Stimulated activated CD4-positive, alpha-beta T cell treated with anti-CD3 and anti-CD28 coated beads, Interleukin-12 subunit alpha, Interleukin-12 subunit beta, amount 100 ng/mL, for 24 hours (primary cell): ENCODE measurements around the gene TMEM121.

Experiments
- DNase-seq, 2 experiments: peaks; one replicate each; pipeline ENCODE4 v3.0.0-alpha.2; 2020; ENCODE audit warnings: low read depth in 2 of 2

The TMEM121 gene

GRCh38 chr14:105498430-105499255 is 27.7 kb upstream of the TMEM121 start:
- DNase-seq: no peak

DNA sequence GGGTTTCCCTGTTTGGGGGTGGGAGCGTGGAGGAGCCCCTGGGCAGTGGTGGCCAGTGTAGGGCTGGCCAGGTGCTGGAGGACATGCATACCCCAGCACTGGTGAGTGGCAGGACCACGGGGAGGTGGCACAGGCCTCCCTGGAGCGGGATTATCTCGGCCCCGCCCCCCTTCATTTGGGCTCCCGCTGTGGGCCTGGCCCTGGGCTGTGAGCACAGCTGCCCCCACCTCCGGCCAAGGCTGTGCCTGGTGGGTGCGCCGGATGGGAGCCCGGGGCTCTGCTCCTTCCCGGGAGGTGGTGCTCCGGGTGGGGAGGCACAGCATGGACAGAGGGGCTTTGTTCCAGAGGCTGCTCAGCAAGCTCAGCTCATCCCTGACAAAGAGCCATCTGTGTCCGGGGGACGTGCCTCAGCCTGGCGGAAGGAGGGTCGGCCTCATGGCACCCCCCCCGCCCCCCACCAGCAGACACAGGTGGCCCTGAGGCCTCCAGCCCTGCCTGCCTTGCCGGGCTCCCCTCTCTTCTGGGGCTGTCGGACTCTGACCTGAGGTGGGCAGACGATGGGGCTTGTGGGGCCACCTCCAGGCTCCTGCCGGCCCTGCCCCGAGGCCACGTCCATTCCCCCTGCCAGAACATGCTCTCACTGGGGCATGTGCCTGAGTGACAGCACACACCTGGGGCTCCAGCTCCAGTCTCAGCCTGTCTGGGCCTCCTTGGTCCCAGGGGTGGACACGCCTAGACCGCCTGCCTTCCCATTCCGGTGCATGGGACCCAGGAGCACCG is 26.9 kb upstream of the TMEM121 start:
- no peak for DNase-seq

DNA sequence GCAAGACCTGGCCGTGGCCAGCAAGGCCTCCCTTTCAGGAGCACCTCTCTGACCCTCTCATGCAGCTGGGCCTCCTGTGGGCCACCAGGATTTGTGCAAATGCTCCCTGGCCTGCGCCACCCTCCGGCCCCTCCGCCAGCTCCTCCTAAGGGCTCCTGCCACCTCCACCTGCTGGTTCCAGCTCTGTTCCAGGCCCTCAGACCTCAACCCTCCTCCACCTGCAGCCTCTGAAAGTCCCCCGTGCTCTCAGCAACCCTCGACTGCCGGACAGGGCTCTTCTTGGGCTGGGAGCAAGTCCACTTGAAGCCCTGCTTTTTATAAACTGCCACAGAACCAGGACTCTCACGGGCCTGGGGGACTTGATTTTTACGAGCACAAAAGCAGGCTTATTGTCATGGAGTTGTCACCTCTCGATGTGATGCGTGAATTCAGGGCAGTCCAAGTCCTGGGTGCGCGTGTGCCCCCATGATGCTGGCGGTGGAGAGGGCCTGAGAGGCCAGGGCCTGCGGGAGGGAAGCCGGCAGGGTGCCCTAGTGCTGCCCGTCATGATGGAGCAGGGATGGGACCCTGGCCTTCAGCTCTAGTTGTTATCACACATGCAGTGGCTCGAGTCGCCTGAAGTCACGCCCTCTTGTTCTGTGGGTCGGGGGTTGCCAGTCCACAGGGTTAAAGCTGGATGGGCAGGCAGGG is 26.2 kb upstream of the TMEM121 start:
- DNase-seq: no peak

- DNase-seq: no peak
Observed at GRCh38 chr14:105500726-105501101, 25.7 kb upstream of the TMEM121 start.

GRCh38 chr14:105501504-105502291 is 24.7 kb upstream of the TMEM121 start:
- DNase-seq: no peak

DNA sequence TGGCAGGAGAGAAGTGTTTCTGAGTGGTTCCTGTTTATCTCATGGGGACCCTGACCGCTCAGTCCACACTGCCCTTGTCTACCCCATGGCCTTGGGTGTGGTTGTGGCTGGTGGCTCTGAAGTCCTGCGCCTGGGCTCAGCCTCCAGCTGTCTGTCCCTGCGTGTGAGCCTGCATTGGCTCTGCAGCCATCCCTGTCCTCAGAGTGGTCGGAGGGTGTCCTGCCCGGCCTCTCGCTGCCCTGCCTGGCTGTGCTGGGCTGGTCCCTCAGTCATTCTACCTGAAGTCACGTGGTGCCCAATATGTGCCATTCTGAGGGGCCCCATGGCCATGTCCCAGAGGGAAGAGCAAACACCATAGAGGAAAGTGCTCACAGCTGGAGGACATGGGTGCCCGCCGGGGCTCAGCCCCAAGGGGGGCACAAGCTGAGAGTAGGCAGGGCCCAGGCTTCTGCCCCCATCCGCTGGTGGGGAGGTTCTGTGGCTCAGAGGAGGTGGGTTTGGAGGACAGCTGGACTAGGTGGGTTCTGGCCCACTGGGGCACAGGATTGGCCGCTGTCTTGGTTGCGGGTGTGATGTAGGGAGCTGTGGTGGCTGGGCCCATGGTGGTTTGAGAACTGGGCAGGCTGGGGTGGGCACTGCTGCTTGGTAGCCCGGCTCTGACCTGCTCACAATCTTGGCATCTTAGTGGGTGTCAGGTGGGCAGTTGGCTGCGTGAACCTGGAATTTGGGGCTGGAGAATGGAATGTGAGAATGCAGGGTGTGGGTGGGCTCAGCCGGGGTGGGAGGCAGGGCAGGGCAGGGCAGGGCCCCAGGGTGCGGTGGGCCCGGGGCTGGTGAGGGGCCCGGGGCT is 23.7 kb upstream of the TMEM121 start:
- no peak for DNase-seq

- DNase-seq: no peak
Observed at GRCh38 chr14:105503296-105503640, 23.1 kb upstream of the TMEM121 start.

- DNase-seq: no peak
Observed at GRCh38 chr14:105503935-105504692, 22.3 kb upstream of the TMEM121 start.

DNA sequence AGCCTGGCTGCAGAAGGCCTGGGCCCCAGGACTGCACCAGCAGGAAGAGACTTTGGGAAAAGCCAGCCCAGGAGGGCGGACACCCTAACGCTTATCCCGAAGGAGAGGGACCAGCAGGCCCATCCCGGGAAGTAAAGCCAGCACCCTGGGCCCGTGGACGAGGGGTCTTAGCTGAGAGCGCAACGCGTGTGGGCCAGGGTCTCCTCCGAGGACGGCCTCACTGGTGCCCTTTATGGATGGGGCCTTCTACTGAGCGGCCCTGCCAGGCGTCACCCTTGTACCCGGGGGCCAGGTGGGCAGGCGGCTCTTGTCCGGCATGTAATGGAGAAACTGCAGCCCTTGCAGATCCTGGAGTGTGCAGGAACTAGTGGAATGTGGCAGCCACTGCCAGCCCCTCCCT is 21.3 kb upstream of the TMEM121 start:
- no peak for DNase-seq

DNA sequence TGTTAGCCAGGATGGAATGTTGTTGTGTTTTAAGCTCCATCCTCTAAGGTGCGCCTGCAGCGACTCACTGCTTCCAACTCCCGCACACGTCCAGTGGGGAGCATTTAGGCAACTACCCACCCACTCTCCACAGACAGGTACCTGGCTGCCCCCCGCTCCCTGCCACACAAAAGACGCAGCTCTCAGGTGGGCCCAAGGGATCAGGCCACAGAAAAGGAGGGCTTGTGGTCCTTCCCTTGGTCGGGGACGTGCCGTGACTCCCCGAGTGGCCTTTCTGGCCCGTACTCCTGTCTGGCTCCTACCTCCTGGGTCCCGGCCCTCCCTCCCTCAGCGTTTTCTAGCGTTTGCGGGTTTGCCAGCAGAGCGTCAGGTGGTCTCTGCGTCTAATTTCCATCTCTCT is 19.1 kb upstream of the TMEM121 start:
- no peak for DNase-seq

GRCh38 chr14:105508069-105508468 is 18.3 kb upstream of the TMEM121 start:
- no peak for DNase-seq

GRCh38 chr14:105508601-105509000 is 17.8 kb upstream of the TMEM121 start:
- no peak for DNase-seq

GRCh38 chr14:105517096-105517495 is 9.3 kb upstream of the TMEM121 start:
- no peak for DNase-seq

DNA sequence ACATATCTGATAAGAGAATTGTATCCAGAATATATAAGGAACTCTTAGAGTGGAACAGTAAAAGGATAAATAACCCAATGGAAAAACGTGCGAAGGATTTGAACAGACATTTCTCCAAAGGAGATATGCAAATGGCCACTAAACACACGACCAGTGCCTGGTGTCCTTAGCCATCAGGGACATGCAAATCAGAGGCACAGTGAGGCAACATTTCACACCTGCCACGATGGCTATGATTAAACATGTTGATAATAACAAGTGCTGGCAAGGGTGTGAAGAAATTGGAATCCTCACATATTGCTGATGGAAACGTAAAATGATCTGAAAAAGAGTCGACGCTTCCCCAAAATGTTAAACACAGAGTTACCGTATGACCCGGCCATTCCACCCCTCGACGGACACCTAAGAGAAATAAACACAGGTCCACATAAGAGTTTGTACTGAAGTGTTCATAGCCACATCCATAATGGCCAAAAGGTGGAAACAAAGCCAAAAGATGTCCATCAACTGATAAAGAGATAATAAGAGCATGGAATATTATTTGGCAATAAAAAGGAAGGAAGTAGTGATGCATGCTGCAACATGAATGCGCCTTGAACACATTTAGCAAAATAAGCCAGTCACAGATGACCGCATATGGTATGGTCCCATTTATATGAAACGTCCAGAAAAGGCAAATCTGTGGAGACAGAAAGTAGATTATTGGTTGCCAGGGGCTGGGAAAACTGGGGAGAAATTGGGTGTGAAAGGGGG is 6.3 kb upstream of the TMEM121 start:
- DNase-seq: no peak

DNA sequence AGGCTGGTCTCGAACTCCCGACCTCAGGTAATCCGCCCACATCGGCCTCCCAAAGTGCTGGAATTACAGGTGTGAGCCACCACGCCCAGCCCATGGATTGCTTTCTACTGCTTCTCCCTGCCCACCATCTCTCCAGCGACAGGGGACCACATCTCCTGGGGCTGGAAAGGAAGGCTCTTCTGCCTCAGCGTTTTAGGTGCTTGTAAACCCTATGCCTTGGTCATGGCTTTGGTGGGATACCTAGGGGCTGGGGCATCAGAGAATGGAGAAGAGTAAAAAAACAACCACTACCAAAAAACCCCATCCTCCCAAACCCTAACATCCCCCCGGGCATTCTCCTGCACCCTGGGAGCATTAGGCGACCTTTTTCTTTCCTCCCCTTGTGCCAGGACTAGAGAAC is 1.1 kb upstream of the TMEM121 start:
- DNase-seq: no peak

GRCh38 chr14:105526776-105527380 is 495 bp downstream of the TMEM121 start:
- no peak for DNase-seq

DNA sequence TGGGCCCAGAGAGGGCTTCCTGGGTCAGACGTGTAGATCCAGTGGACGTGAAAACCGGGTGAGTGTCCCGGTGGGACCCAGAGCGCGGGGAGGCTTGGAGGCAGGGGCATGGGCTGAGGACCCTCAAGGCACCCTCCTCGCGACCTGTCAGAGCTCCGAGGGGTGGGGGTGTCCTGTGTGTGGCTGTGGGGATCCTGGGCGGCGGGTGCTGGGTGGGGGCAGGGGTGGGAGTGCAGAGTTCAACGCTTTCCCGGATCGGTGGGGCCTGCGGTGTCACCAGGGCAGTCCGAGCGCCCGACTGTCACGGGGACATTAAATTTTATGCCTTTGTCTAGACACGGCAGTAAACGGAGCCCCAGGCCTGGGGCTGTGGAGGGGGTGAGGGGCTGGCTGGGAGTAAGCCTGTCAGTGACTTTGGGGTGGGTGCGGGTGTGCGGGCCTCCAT is 1.0 kb downstream of the TMEM121 start:
- DNase-seq: no peak

DNA sequence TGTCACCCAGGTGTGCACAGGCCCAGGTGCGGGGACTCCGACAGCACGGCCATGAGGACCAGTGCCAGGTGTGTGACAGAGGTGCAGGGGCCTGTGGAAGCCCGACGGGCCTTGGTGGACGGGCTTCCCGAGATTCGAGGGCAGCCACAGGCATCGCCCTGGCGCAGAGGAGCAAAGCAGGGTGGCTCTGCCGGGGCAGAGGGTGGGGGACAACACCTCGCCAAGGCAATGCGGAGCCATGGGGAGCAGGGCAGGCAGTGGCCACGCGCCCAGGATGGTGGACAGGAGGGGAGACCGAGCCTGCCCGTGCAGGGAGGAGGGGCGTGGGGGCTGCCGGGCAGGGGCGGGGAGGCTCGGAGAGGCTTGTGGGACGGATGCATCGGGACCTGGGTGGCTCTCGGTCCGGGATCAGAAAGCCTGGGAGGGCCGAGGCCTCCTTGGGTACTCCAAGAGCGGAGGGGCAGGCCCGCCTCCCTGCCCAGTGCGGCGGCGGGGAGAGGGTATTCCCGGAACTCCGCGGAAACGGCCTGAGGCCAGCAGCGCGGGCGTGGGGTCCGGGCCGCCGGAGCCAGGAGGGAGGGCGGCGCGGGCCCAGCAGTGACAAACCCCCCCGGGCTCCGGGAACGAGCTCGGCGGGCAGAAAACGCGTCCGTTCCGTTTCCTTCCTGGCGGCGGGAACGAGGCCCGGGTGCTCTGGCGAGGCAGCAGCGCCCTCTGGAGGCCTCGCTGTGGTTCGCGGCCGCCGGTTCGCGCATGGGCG is 1.6 kb downstream of the TMEM121 start:
- peak; percentile 70 to 75 for DNase-seq
